Right lobe of liver (tissue), 4 donors: Measurements from ENCODE around the gene IZUMO3.

Source experiments
- POLR2A ChIP-seq: fragments of 450-650 bp; IDR thresholded peaks from one replicate; pipeline ENCODE4 v1.6.1; 2017; ENCODE audit warnings: antibody characterized with exemption, mild to moderate bottlenecking
- TF ChIP-seq, protein P1 (sequence below), 4 donors: fragments of 200-600 bp in 3 of 4; fragments of 450-650 bp in 1 of 4; IDR thresholded peaks; one replicate each; pipeline versions ENCODE4 v1.5.1 to v1.8.0; 2016 to 2022; ENCODE audit warnings: antibody characterized with exemption in 4 of 4, mild to moderate bottlenecking in 2 of 4
- donor health status: DM: no; HTN: no; CAD: no.
- donor health status: DM: no; HTN: no; CAD: no.
- donor health status: DM: no; HTN: yes; CAD: no.

DNA sequence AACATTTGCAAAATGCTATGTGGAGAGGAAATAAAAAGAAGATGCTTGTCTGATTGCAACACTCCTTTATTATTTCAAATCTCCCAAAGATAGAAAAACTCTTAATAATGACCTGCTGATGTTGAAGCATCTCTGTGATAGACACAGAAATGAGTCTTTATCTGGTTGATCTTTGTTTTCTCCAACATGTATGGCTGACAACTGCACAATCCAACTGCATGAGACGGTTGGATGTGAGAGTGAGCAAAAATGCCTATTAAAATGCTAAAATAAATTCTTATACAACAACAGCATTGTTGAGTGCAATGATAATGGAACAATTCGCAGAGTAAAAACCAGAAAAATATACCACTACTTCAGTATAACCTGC lies 7.5 kb upstream of the IZUMO3 start:
- no peak for TF ChIP-seq POLR2A
- TF ChIP-seq, protein P1, sequence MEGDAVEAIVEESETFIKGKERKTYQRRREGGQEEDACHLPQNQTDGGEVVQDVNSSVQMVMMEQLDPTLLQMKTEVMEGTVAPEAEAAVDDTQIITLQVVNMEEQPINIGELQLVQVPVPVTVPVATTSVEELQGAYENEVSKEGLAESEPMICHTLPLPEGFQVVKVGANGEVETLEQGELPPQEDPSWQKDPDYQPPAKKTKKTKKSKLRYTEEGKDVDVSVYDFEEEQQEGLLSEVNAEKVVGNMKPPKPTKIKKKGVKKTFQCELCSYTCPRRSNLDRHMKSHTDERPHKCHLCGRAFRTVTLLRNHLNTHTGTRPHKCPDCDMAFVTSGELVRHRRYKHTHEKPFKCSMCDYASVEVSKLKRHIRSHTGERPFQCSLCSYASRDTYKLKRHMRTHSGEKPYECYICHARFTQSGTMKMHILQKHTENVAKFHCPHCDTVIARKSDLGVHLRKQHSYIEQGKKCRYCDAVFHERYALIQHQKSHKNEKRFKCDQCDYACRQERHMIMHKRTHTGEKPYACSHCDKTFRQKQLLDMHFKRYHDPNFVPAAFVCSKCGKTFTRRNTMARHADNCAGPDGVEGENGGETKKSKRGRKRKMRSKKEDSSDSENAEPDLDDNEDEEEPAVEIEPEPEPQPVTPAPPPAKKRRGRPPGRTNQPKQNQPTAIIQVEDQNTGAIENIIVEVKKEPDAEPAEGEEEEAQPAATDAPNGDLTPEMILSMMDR (IDR thresholded peaks at IDR 0.05): no peak
